ENCODE data around the gene BBOF1. TPM values are rescaled to one million over a fixed set of nuclear protein-coding genes. Genes with fewer than 3 reads are reported as not detected.

BBOF1 gene
- total and polyA plus RNA-seq, 2 experiments from 2014 or later = 4.1 to 7.1 TPM

DNA sequence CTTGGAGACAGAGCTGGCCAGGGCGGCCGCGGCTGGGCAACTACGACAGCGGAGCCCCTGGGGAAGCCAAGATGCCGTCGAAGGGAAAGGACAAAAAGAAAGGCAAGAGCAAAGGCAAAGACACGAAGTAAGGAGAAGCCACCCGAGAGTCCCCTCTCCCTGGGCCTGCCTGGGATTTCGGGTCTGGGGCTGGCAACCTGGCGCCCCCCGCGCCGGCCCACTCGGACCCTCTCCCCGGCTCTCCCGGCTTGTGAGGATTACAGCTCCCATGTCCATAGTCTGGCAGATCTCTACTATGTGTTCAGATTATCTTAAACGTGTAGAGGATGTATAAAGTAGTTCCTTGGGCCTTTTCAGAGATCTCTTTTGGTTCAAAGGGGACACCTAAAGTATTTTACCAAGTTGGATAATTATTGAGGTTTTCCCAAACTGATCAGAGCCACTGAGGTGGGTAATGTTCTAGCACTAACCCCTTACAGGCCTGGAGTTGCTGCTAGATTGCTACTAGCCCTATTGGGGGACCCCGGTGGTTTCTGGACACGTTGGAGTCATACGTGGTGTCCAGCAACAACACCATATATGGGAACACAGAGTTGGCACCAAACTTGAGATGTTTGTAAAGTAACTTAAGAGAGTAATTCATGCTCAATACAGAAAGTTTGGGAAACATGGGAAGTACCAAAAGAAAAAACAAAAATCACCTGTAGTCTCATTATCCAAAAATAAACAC lies 424 bp downstream of the BBOF1 start:
- H3K4me3 ChIP-seq = peak overlapping the region; percentile 78
- H3K9me2 ChIP-seq (replicated peaks; ENCODE audit: insufficient read depth) = no peaks in the 10 kb centered on the region
- H3K27me3 ChIP-seq = no peaks in the 10 kb centered on the region
- H3K4me1 ChIP-seq (ENCODE audit: insufficient read depth) = no peaks in the 10 kb centered on the region
- H3K79me2 ChIP-seq = peaks cover 14% of the 10 kb centered on the region
- no peaks in the 10 kb centered on the region for H4K20me1 ChIP-seq (ENCODE audit: insufficient read depth, poor library complexity, severe bottlenecking)
- 4% methylated on average over 21 of the region's 21 CpGs for WGBS (ENCODE audit: low lambda C conversion rate, missing lambda C conversion rate)
- peak overlapping the region; percentile 91 for H3K4me2 ChIP-seq
- no peaks in the 10 kb centered on the region for H3K9me3 ChIP-seq (ENCODE audit: low read depth)
- H2AFZ ChIP-seq = peak overlapping the region; percentile 99
- DNase-seq (ENCODE audit: low spot score) = peak; percentile 25
- H3K27ac ChIP-seq = peak overlapping the region; percentile 99
- H3K36me3 ChIP-seq (replicated peaks; ENCODE audit: insufficient read depth, low read depth) = no peaks in the 10 kb centered on the region
- TF ChIP-seq EZH2phosphoT487 (IDR thresholded peaks at IDR 0.05; ENCODE audit: low read depth, severe bottlenecking, unreplicated experiment) (no peak), EZH2 (IDR thresholded peaks at IDR 0.05; ENCODE audit: borderline replicate concordance) (no peak)
- TF ChIP-seq, protein P1, sequence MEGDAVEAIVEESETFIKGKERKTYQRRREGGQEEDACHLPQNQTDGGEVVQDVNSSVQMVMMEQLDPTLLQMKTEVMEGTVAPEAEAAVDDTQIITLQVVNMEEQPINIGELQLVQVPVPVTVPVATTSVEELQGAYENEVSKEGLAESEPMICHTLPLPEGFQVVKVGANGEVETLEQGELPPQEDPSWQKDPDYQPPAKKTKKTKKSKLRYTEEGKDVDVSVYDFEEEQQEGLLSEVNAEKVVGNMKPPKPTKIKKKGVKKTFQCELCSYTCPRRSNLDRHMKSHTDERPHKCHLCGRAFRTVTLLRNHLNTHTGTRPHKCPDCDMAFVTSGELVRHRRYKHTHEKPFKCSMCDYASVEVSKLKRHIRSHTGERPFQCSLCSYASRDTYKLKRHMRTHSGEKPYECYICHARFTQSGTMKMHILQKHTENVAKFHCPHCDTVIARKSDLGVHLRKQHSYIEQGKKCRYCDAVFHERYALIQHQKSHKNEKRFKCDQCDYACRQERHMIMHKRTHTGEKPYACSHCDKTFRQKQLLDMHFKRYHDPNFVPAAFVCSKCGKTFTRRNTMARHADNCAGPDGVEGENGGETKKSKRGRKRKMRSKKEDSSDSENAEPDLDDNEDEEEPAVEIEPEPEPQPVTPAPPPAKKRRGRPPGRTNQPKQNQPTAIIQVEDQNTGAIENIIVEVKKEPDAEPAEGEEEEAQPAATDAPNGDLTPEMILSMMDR (IDR thresholded peaks at IDR 0.05; ENCODE audit: poor library complexity) = no peak

DNA sequence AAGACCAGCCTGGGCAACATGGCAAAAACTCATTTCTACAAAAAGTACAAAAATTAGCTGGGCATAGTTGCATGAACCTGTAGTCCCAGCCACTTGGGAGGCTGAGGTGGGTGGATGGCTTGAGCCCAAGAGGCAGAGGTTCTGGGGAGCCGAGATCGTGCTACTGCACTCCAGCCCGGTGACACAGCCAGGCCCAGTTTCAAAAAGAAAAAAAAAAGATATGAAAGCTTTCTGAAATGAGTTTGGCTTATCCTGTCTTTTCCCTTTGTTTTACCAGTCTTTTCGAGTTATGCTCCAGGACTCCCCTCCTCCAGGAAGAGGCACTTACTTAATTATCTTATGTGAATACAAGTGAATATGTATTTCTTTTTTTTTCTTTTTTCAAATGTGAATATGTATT lies 3.2 kb downstream of the BBOF1 start:
- H3K27ac ChIP-seq = no peak overlapping the region
- no peaks in the 10 kb centered on the region for H3K4me1 ChIP-seq (ENCODE audit: insufficient read depth)
- TF ChIP-seq EZH2phosphoT487 (IDR thresholded peaks at IDR 0.05; ENCODE audit: low read depth, severe bottlenecking, unreplicated experiment) (no peak), EZH2 (IDR thresholded peaks at IDR 0.05; ENCODE audit: borderline replicate concordance) (no peak)
- TF ChIP-seq, protein P1 (IDR thresholded peaks at IDR 0.05; ENCODE audit: poor library complexity) = no peak
- H3K9me2 ChIP-seq (replicated peaks; ENCODE audit: insufficient read depth) = no peaks in the 10 kb centered on the region
- no peak overlapping the region for H2AFZ ChIP-seq
- no peaks in the 10 kb centered on the region for H4K20me1 ChIP-seq (ENCODE audit: insufficient read depth, poor library complexity, severe bottlenecking)
- H3K4me2 ChIP-seq = no peak overlapping the region
- H3K9me3 ChIP-seq (ENCODE audit: low read depth) = no peaks in the 10 kb centered on the region
- no peaks in the 10 kb centered on the region for H3K36me3 ChIP-seq (replicated peaks; ENCODE audit: insufficient read depth, low read depth)
- peaks cover 5% of the 10 kb centered on the region for H3K79me2 ChIP-seq
- DNase-seq (ENCODE audit: low spot score) = no peak
- no peak overlapping the region for H3K4me3 ChIP-seq
- 90% methylated on average over 4 of the region's 4 CpGs for WGBS (ENCODE audit: low lambda C conversion rate, missing lambda C conversion rate)
- no peaks in the 10 kb centered on the region for H3K27me3 ChIP-seq

DNA sequence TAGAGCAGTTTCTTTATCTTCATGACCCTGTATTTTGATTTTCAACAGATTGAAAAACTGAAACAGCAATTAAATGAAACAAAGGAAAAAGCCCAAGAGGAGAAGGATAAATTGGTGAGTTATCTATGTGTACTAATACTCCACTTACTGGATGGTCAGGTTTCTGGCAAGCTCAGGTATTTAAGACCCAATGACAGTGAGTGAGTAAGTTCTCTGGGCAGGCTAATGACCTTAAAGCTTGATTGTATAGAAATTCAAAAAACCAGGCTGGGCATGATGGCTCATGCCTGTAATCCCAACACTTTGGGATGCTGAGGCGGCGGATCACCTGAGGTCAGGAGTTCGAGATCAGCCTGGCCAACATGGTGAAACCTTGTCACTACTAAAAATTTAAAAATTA lies 10.0 kb downstream of the BBOF1 start:
- TF ChIP-seq EZH2 (IDR thresholded peaks at IDR 0.05; ENCODE audit: borderline replicate concordance) (no peak), EZH2phosphoT487 (IDR thresholded peaks at IDR 0.05; ENCODE audit: low read depth, severe bottlenecking, unreplicated experiment) (no peak)
- TF ChIP-seq, protein P1 (IDR thresholded peaks at IDR 0.05; ENCODE audit: poor library complexity) = no peak
- Histone ChIP-seq H3K9me3 (ENCODE audit: low read depth) (no peaks in the 10 kb centered on the region), H3K4me1 (ENCODE audit: insufficient read depth) (no peaks in the 10 kb centered on the region), H3K4me2 (no peak overlapping the region), H4K20me1 (ENCODE audit: insufficient read depth, poor library complexity, severe bottlenecking) (no peaks in the 10 kb centered on the region), H3K79me2 (no peaks in the 10 kb centered on the region), H3K27ac (no peak overlapping the region), H3K27me3 (no peaks in the 10 kb centered on the region), H3K36me3 (replicated peaks; ENCODE audit: insufficient read depth, low read depth) (no peaks in the 10 kb centered on the region), H2AFZ (no peak overlapping the region), H3K4me3 (no peak overlapping the region), H3K9me2 (replicated peaks; ENCODE audit: insufficient read depth) (no peaks in the 10 kb centered on the region)
- no peak for DNase-seq (ENCODE audit: low spot score)
- WGBS (ENCODE audit: low lambda C conversion rate, missing lambda C conversion rate) = 92% methylated on average over 3 of the region's 3 CpGs
